NOMO-1 treated with DMSO at 0.1 percent for 48 hours (cell line): ENCODE measurements around the gene PRAME.
"Not testable (repeated sequence)": the region's sequence is repeated elsewhere in the genome, so short reads cannot be mapped to it uniquely, and the experiment has no call there.

Experiments used
- DNase-seq: peaks from one replicate; lab custom pipeline; 2025; ENCODE audit not compliant: unreplicated experiment; lab: John Stamatoyannopoulos, UW

The PRAME gene

DNA sequence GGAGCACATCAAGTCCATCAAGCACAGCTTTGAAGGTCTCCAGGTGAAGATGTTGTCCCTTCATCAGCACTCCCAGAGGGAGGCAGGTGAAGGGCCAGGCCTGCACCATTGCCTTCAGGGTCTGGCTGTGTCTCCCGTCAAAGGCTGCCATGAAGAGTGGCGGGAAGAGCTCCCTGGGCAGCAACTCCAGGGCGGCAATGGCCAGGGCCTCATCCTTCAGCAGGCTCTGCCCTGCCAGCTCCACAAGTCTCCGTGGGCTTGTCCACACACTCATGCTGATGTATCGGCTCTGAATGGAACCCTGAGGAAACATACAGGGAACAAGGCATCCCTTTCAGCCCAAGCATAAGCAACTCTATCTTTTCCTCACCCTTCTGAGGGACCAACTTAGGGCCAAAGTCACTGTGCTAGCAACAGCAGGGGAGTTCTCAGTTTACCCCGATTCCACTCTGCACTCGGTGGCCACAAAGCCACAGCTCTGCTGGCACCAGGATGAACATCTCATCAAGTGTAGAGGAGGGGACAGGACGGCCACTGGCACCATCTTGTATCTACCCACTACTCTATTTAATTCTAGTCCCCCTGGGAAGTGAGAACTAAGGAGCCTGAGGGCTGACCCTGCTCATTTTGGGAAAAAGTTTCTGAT lies 8.2 kb downstream of the PRAME start:
- DNase-seq = no peak

DNA sequence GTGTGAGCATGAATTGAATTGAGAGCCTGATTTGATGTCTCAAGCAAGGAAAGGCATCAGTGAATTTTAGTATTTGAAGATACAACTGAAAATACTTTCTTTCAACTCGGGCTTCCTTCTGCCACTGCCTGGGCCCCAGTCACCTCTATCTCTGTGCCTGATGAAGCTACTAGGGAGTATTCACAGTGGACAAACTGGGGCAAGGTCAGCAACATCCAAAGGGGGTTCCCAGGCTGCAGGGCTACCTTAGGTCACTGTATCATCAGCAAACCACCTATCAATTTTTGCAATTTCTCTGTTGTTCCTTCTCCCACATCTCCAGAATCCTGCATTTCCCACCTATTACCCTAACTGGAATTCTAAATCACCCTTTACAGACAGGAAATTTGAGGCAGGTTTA lies 10.2 kb downstream of the PRAME start:
- DNase-seq = no peak

DNA sequence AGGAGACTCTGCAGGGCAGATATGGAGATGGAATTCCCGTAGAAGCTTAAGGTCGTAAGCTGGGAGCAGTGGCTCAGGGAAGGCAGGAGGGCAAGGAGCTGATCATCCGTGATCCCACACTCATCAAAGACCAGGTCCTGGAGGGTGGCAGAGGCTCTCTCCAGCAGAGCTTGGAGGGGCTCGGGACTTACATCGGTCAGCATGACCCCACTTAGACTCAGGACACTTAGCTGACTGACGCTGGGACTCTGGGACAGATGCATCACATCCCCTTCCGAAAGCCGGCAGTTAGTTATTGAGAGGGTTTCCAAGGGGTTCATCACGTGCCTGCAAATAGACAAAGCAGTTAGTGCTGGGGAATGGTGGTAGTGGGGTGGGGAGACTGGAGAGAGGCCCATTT lies 10.7 kb downstream of the PRAME start:
- no peak for DNase-seq

DNA sequence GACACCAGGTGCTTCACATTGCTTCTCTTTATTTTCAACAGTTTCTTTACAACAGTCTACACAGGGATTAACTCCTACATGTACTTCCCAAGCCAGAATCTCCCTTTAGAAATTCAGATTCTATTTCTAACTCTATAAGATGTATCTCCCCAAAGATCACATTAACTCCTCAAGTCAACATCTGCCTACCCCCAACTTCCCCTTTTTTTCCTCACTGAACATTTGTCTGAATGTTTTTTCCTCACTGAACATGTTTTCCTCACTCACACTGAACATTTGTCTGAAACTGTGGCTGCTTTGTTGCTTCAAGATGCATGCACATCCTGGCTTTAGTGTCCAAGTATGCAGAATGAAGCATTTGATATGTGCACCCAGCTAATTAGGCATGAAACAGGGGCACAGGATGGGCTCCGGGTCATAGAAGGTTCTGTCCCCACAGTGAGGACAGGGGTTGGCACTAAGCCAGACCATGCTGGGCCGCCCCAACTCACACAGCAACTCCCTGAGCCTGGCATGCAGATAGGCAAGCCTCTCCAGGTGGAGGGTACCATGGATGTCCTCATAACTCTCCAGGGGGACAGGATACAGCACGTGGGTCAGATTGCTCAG lies 11.3 kb downstream of the PRAME start:
- peak; percentile 31 for DNase-seq

DNA sequence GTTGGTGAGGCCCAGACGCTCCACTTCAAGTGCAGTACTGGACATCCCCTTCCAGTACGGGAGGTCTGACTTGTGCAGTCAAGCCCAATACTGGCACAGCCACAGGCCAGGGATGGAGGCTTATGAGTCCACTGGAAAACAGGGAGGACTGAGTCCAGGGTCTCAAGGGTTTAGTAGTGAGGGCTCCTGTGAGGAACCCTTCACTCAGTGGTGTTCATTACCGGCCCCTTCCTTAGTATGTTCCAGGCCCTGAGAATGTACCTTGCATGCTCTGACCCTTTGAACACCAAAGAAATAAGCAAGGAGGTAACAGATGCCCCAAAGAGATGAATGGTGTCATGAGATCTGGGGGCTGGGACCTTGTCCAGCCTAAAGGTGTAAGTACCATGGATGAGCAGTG lies 11.8 kb downstream of the PRAME start:
- DNase-seq = no peak

DNA sequence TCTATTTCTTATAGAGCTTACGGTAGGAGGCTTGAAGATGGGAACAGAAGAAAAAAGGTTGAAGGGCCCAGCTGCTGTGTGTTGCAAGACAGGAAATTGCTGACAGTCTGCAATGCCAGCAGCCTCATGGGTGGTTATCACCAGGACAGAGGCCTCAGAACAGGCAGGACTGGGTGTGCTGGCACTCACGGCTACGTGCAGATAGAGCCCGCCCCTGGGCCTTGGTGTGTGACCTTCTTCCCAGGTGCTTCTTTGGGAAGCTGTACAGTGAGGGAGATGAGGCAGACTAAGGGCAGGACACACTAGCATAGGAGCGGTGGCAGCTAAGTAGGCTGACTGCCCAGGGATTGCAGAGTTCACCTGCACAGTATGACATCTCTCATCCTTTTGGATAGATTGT lies 12.6 kb downstream of the PRAME start:
- DNase-seq = peak; percentile 79

DNA sequence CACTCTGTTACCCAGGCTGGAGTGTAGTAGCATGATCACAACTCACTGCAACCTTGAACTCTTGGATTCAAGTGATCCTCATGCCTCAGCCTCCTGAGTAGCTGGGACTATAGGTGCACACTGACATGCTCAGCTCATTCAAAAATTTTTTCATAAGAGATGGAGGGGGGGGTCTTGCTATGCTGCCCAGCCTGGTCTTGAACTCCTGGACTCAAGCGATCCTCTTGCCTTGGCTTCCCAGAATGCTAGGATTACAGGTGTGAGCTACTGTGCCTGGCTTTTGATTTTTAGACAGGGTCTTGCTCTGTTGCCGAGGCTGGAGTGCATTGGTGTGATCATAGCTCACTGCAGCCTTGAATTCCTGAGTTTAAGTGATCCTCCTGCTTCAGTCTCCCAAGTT lies 14.0 kb downstream of the PRAME start:
- DNase-seq = no peak

DNA sequence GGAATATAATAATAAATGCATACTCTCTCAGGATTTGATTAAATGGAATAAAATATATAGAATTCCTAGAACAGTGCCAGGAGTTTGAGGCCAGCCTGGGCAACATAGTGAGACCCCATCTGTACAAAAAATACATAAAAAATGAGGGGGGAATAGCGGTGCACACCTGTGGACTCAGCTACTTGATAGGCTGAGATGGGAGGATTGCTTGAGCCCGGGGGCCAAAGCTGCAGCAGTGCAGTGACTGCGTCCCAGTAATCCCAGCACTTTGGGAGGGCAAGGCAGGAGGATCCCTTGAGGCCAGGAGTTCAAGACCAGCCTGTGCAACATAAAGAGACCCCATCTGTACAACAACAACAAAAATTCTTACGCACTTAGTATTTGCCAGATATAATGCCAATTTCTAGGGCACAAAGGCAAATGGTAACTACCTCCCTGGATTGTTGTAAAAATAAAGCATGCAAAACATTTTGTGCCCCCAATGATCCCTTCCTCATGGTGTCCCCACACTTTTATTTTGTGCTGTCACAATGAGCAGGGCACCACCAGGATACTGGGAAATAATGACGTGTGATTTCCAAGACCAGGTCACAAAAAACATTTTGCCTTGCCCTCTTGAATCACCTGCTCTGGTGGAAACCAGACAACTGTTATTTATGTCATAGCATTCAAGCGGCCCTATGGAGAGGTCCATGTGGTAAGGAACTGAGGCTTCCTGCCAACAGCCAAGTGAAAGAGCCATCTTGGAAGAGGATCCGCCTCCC lies 20.7 kb downstream of the PRAME start:
- DNase-seq = no peak

DNA sequence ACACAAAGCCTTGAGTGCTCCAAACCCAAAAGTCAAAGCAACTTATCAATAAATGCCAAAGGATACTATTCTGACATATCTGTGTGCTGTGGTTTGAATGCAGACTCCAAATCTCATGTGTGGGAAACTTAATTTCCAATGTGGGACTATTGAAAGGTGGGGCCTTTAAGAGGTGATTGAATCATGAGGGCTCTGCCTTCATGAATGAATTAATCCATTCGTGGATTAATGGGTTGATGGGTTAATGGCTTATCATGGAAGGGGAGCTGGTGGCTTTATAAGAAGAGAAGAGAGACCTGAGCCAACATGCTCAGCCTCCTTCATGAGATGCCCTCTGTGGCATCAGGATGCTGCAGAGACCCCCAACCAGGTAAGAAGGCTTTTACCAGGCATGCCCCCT lies 22.1 kb downstream of the PRAME start:
- DNase-seq = no peak

DNA sequence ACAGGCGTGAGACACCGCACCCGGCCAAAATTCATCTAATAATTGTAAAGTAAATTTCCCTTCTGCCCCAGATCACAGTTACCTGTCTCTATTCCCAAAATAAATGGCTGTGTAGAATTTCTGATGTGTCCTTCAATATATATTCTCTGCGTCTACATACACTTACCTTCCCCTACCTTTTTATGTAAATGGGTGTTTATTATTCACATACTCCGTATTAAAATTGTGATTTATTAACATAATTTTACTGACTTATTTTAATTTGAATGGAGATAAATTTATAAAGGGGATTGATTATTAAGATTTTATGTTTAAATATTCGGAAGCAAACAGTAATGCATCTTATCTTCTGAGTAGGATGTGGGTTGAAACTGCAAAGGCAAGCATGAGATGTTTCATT lies 22.6 kb downstream of the PRAME start:
- DNase-seq = no peak

DNA sequence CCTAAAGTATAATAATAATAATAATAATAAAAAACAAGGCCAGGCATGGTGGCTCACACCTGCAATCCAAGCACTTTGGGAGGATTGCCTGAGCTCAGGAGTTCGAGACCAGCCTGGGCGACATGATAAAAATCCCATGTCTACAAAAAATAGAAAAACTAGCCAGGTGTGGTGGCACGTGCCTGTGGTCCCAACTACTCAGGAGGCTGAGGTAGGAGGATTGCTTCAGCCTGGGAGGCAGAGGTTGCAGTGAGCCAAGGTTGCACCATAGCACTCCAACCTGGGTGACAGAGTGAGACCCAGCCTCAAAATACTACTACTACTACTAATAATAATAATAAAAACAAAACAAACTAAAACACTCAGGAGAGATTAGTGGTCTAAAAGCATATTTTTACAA lies 23.4 kb downstream of the PRAME start:
- DNase-seq = no peak

DNA sequence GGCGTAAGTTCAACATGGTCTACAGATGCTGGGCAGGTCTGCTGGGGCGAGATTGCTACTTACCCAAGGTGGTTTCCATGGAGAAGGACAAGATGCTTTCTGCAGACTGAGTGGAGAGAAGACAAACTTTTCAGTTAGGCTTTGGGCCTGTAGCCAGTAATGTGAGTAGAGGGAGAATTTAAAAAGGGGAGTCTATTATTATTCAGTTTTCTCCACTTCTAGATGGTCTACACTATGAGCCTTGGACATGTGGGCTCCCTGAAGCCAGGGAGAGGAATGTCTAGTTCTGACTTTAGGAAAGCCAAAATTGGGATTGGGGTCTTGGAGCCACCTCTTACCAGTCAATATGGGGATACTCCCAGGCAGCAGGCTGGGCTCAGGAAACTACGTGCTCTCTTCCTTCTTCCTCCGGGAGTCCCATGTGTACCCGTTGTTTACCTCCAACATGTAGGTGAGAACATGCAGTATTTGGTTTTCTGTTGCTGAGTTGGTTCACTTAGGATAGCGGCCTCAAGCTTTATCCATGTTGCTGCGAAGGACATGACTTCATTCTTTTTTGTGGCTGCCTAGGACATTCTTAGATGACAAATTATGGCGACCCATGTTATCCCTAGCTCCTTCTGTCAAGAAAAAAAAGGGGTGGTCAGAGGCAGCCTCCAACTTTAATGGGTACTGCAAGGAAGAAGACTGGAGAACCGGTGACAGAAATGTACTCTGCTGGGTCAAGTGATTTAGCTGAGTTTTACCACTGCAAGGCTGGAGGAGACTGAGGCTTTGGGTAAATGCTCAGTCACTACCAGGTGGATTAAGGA lies 24.3 kb downstream of the PRAME start:
- DNase-seq = no peak

DNA sequence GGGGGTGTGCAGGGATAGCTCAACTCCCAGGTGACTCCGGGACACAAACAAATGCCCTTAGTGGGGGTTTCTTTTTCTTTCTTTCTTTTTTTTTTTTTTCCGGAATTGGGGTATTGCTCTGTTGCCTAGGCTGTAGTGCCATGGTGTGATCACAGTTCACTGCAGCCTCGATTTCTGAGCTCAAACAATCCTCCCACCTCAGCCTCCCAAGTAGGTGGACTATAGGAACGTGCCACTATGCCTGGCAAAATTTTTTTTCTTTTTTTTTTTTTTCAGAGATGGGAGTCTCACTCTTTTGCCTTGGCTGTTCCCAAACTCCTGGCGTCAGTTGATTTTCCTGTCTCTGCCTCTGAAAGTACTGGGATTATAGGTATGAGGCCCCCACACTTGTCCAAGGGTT lies 25.2 kb downstream of the PRAME start:
- no peak for DNase-seq

DNA sequence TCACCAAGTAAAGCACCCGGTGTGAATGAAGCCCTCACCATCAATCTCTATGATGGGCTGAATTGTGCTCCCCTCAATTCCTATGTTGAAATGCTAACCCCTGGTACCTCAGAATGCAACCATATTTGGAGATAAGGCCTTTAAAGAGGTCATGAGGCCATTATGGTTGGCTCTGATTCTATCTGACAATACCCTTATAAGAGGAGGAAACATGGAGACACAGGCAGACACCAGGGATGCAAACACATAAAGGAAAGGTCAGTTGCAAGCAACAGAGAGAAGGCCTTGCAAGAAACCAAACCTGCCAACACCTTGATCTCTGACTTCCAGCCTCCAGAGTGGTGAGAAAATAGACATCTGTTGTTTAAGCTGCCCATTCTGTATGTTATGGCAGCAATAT lies 25.6 kb downstream of the PRAME start:
- no peak for DNase-seq

DNA sequence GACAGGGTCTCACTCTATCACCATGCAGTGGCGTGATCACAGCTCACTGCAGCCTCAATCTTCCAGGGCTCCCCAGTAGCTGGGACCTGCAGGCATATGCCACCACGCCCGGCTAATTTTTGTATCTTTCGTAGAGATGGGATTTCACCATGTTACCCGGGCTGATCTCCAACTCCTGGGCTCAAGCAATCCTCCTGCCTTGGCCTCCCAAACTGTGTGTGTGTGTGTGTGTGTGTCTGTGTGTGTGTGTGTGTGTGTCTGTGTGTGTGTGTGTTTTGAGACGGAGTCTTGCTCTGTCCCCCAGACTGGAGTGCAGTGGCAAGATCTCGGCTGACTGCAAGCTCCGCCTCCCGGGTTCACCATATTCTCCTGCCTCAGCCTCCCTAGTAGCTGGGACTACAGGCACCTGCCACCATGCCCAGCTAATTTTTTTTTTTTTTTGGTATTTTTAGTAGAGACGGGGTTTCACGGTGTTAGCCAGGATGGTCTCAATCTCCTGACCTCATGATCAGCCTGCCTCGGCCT lies 26.5 kb downstream of the PRAME start:
- DNase-seq = not testable (repeated sequence)

DNA sequence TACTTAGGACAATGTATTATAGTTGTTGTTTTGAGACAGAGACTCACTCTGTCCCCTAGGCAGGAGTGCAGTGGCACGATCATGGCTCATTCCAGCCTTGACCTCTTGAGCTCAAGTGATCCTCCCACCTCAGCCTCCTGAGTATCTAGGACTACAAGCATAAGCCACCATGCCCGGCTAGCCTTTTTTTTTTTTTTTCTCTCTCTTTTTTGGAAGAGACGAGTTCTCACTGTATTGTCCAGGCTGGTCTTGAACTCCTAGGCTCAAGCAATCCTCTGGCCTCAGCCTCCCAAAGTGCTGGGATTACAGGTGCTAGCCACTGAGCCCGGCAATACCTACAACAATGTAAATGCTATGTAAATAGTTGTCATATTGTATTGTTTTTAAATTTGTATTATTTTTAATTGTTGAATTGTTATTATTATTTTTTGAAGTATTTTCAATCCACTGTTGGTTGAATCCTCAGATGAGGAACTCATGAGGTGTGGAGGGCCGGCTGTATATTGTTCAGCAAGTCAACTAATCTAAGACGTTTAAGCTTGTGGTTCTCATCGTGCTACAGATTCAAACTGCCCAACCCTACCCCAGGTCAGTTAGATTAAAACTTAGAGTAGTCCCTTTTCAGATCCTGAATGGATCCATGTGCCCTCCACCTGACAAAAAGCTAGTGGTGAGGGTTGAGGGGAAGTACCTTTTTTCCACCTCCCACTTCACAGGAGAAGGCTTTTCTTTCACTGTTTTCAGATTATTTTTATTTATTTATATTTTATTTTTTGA lies 27.1 kb downstream of the PRAME start:
- no peak for DNase-seq

DNA sequence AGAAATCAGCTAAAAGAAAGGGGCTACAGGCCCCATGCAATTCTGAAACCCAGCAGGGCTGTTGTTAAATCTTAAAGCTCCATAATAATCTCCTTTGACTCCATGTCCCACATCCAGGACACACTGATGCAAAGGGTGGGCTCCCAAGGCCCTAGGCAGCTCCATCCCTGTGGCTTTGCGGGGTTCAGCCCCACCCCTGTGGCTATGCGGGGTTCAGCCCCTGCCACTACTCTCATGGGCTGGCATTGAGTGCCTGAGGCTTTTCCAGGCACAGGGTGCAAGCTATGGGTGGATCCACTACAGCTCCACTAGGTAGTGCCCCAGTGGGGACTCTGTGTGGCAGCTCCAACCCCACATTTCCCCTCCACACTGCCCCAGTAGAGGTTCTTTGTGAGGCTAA lies 30.3 kb downstream of the PRAME start:
- no peak for DNase-seq

DNA sequence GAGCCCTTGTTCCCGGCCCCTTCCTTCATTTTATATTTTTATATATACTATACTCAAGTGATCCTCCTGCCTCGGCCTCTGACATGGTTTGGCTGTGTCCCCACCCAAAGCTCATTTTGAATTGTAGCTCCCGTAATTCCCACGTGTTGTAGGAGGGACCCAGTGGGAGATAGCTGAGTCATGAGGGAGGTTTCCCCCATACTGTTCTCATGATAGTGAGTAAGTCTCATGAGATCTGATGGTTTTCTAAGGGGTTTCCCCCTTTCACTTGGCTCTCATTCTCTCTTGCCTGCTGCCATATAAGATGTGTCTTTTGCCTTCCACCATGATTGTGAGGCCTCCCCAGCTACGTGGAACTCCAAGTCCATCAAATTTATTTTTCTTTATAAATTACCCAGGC lies 31.8 kb downstream of the PRAME start:
- no peak for DNase-seq

DNA sequence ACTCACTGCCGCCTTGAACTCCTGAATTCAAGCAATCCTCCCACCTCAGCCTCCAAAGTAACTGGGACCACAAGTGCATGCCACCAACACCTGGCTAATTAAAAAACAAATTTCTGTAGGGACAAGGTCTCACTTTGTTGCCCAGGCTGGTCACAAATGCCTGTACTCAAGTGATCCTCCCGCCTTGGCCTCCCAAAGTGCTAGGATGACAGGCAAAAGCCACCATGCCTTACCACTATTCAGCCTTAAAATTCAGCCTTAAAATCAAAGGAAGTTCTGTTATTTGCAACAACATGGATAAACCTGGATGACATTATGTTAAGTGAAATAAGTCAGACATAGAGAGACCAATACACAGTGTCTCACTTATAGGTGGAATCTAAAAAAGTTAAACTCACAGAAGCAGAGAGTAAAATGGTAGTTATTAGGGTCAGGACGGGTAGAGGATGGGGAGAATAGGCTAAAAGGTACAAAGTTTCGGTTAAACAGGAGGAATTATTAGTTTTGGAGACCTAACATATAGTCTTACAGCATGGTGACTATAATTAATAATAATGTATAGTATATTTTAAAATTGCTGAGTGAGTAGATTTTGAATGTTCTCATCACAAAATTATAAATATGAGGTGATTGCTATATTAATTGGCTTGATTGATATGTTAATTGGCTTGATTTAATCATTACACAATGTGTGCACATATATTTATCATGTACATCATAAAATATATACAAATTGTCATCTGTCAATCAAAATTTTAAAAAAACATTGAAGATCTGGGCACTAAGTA lies 32.7 kb downstream of the PRAME start:
- no peak for DNase-seq

DNA sequence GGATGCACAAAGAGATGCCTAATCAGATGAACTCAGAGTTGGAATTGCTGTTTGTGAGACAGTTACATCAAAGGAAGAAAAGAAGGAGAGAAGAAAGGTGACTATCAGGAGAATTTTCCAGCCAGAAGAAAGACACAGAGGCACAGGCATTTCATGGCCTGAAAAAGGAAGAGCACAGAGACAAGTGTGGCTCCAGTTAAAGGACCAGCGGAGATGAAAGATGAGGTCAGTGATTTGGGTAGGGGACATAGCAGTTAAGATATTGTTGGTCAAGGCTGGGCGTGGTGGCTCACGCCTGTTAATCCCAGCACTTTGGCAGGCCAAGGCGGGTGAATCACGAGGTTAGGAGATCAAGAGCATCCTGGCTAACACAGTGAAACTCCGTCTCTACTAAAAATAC lies 35.6 kb downstream of the PRAME start:
- no peak for DNase-seq
